ENCODE data around the gene ITGB1. TPM values are rescaled to one million over a fixed set of nuclear protein-coding genes. Genes with fewer than 3 reads are reported as not detected.

The ITGB1 gene
- total RNA-seq, 1 experiment from 2014 or later, result 767 TPM

GRCh38 chr10:32889631-32890212, 68.3 kb downstream of the ITGB1 start:
- no peak for DNase-seq (ENCODE audit: low read depth)

DNA sequence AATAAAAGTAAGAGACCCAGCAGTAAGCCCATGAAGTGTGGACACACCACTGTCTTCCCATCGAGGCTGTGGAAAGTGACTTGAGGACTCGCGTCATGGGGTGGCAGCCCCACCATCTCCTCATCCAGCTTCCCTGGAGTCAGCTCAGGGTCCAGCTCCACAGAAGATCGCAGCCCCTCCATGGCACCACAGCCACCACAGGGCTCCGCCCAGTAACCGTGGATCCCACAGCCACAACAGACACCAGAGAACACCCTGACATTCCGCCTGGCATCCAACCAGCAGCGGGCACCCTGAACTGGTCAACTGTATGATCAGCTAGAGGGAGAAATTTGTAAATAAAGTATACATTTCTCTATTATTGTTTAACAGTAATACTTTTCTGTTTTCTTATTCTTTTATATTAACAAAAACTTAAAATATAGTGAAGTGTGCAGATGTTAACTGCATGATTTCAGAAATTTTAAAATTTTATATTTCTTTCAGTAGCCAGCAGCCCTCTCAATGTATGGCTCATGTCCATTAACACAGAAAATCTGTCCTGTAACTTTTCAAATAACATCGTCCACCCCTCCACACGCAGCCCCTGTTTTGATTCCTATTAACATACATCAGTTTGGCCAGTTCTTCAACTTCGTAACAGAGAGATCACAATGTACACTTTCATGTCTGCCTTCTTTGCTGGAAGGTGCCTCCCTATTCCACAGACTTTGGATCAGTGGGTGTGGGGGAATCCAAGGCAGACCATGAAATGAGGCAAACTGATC, 69.7 kb downstream of the ITGB1 start:
- no peak for DNase-seq (ENCODE audit: low read depth)

- no peak for DNase-seq (ENCODE audit: low read depth)
These were observed 70.5 kb downstream of the ITGB1 start for GRCh38 chr10:32887481-32887880.

GRCh38 chr10:32882076-32882475, 76.0 kb downstream of the ITGB1 start:
- no peak for DNase-seq (ENCODE audit: low read depth)

DNA sequence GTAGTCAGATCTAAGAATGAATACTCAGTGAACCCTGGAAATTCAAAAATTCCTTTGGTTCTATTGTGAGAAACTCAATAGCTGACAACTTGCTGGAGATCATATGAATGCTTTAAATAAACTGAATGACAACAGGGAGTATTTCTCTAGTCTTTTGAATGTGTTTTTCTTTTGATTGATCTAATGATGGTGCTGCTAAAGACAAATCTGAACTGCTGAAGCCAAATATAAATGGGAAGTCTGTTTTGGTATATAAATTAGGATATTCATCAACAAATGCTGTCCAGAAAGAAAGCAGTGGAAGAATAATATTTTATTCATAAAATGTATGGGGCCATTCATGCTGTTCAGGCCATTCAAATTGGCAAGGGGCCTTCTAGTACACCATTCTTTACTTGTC, 79.4 kb downstream of the ITGB1 start:
- DNase-seq (ENCODE audit: low read depth), result no peak

GRCh38 chr10:32877915-32878314, 80.1 kb downstream of the ITGB1 start:
- no peak for DNase-seq (ENCODE audit: low read depth)

GRCh38 chr10:32865170-32865569, 92.9 kb downstream of the ITGB1 start:
- no peak for DNase-seq (ENCODE audit: low read depth)

DNA sequence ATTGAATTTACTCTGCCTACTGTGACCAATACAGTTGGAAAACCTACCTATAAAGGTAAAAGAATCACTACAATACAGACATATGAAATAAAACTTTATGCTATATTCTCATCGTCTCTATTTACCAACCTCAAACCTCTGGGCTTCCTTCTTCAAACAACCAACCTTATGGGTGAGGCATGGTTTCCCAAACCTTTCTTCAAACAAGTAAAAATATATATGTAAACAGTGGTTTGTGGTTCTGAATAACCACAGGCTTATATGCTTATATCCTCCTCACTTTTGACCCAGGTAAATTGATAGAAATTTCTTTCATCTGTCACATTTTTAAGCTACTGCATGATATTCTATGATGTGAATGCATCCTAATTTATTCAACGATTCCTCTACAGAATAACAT, 103.6 kb downstream of the ITGB1 start:
- no peak for DNase-seq (ENCODE audit: low read depth)

- DNase-seq (ENCODE audit: low read depth), result no peak
These were observed 106.7 kb downstream of the ITGB1 start for GRCh38 chr10:32851301-32851700.

Measured in HT1080 (cell line).